GM06990 (cell line): ENCODE measurements around the gene LRRC15.

Experiments
- DNase-seq: peaks from one replicate; pipeline ENCODE4 v3.0.0-alpha.2; 2011; ENCODE audit not compliant: insufficient read length; ENCODE audit errors: extremely low read depth
- H3K27me3 ChIP-seq: replicated peaks from 2 replicates; pipeline ENCODE4 v1.6.0; 2011; ENCODE audit warnings: low read length; ENCODE audit not compliant: control insufficient read depth, insufficient read depth
- H3K36me3 ChIP-seq: 2 replicates; pipeline ENCODE4 v1.5.1; 2011; ENCODE audit warnings: low read length; ENCODE audit not compliant: control insufficient read depth, insufficient read depth
- H3K4me3 ChIP-seq: replicated peaks from 2 replicates; pipeline ENCODE4 v1.5.1; 2011; ENCODE audit warnings: low read depth, mild to moderate bottlenecking, control low read depth, low read length
- CTCF ChIP-seq: IDR thresholded peaks from 2 replicates; pipeline ENCODE4 v1.5.1; 2011; ENCODE audit warnings: low read length, control low read depth, mild to moderate bottlenecking, inconsistent platforms; ENCODE audit not compliant: insufficient read depth, poor library complexity, severe bottlenecking

The LRRC15 gene

DNA sequence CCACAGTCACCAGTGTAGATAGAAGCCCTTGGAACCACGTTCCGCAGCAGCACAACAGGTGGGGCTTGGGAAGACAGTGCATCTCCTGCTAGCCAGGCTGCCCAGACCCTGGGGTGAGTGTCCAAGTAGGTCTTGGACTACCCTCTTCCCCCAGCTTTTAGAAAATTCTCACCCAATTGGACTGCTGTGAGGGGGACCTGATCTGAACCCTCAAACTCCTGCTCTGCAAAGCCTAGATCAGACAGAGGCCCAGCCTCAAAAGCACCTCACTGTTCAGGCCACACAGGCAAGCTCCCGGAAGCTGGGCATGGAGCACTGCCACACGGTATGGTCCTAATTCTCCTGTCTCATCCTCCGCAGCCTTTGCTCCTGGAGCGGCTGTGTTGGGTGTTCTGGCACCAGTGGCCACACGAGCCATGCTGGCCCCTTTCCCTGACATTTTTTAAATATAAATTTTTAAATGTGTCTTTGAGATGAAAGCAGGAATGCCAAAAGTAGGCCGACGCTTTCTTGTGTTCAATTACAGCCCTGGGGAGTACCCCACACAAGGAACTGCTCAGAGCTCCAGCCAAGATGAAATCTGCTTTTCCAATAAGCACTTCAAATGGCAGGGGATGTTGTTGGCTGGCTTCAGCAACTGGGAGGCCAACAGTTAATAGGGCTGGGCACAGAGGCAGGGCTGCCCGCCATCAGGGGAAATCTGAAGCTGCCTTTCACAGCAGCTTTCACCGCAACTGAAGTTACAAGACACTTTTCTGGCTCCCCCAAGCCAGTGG is 59.3 kb downstream of the LRRC15 start:
- TF ChIP-seq CTCF: no peak
- DNase-seq: no peak
- no peaks in the 10 kb centered on the region for H3K27me3 ChIP-seq
- no peak overlapping the region for H3K4me3 ChIP-seq
- H3K36me3 ChIP-seq: no peaks in the 10 kb centered on the region

DNA sequence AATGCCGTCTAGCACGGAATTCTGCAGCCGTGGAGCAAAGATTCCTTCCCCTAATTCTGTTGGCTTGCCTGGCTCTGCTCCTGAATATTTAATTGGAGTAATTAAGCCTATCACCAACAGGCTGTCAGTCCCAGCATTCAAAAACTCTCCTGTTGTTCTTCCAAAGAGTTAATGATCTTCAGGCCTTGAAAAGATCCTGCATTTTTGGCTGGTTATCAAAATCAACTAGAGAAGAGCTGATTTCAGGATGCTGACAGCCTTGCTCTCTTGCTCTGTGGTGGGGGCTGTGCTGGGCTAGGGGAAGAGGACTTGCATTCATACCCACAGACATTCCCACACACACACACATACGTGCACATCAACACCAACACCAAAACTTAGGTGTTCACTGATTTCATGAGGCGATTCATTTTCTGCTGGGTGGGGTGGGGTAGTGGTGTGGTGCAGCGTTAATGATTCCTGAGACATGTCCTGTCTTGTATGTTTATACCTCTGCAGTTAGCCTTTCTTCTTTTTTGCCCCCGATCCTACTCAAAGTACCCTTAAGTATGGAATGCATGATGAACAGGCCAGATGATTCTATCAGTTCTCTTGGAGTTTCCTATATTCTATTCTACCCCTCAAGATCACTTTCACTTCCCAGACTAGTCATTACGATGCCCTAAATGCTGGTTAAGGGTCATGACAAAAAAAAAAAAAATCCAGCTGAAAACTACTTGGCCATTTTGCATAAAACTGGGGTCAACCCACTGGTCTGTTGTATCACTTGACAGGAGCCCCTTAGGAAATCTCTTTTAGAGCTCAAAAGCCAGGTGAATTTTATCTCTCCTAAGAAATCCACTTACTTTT is 60.7 kb downstream of the LRRC15 start:
- Histone ChIP-seq H3K4me3 (no peak overlapping the region), H3K36me3 (no peaks in the 10 kb centered on the region), H3K27me3 (no peaks in the 10 kb centered on the region)
- DNase-seq: no peak
- TF ChIP-seq CTCF: no peak

DNA sequence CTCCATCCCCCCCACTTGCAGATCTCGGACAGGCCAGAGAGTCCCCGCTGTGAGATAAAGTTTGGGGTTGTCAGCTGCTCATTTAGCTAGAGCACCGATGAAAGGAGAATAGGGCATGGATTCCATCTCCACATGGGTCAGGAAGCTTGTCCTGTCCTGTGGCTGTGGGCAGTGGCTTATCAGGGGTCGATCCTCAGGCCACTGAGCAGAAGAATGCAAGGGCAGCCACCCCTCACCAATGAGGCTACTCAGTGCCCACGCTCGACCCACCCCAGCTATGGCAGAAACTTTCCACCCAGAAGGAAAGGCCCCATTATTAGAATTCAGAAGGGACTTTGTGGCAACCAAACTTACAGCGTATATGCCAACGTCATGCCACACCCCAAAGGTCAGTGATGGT is 61.7 kb downstream of the LRRC15 start:
- no peak overlapping the region for H3K4me3 ChIP-seq
- no peak for DNase-seq
- H3K27me3 ChIP-seq: no peaks in the 10 kb centered on the region
- no peak for TF ChIP-seq CTCF
- H3K36me3 ChIP-seq: no peaks in the 10 kb centered on the region

DNA sequence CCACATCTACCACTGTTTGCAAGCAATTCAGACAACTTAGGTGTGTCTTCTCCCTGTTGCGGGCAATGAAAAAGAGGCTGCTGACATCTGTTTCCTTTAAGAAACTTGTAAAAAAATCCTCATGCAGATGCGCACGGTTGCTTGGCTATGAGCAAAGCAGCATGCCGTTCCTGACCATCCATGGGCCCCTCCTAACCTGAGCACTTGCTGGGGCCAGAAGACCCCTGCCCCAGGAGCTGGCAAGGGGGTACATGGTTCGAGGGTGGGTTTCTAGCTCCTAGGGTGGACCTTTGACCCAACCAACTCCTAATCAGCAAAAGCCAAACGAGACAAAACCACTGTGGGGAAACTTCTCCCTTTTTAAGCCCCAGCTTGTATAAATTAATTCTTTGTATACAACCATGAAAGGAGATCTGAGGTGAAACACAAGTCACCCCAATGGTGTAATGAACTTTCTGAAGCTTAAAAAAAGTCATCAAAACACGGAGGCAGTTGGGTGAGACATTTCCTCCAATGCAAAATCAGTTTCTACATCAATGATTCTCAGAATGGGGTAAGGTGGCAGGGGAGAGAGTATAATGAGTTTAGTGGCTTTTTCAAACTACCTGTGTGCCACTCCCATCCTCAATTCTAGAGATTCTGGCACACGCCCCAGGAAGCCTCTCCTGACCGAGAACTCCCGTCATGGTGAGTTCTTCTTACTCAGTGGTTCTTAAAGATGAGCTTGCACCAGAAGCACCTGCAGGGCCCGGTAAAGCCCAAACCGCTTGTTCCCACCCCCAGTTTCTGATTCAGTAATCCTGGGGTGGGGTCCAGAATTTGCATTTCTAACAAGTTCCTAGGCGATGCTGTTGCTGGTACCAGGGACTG is 62.5 kb downstream of the LRRC15 start:
- peak; percentile 84 for DNase-seq
- Histone ChIP-seq H3K36me3 (no peaks in the 10 kb centered on the region), H3K27me3 (no peaks in the 10 kb centered on the region), H3K4me3 (peak overlapping the region; percentile 39)
- TF ChIP-seq CTCF: no peak

GRCh38 chr3:194306109-194306686 is 63.3 kb downstream of the LRRC15 start:
- Histone ChIP-seq H3K27me3 (no peaks in the 10 kb centered on the region), H3K36me3 (no peaks in the 10 kb centered on the region), H3K4me3 (peak overlapping the region; percentile 13; the same call in 1 of the 2 replicates)
- DNase-seq: peak; percentile 83
- TF ChIP-seq CTCF: no peak
